ENCODE data around the gene MAP3K1.

DNA sequence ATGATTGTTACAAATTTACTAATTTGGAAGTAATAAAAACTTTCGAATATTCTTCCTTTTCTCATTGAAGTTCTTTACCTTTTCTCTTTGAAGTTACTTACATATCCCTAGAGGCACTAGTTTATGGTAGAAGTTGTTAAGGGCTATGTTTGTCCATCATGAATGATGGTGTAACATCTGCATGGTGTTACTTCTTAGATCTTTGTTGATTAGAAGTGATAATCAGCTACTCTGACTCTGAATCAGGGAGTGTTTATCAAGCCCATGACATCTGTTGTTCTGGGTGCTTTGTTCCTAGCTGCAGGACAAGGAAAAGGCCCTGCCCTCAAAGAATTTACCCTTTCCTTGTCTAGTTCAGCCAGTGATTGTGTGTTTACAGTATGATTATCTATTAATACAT, 32.9 kb downstream of the MAP3K1 start:
- TF ChIP-seq CTCF (IDR thresholded peaks at IDR 0.05) (no peak), EP300 (IDR thresholded peaks at IDR 0.05) (no peak), POLR2A (IDR thresholded peaks at IDR 0.05) (no peak), POLR2AphosphoS5 (IDR thresholded peaks at IDR 0.05) (no peak)
